Tibial nerve (tissue), 4 donors: ENCODE results near the gene DOK7. TPM values are rescaled to one million over a fixed set of nuclear protein-coding genes. Genes with fewer than 3 reads are reported as not detected.
A peak's percentile ranks its signal among the peaks of the same experiment; 100 is the strongest.
"Not testable (repeated sequence)": the region's sequence is repeated elsewhere in the genome, so short reads cannot be mapped to it uniquely, and the experiment has no call there.

Experiments used
- DNase-seq, 2 donors: peaks; one replicate each; pipeline ENCODE4 v3.0.0-alpha.2; 2019; ENCODE audit warnings: low spot score in 2 of 2
- H3K27ac ChIP-seq, 4 donors: fragments of 200-600 bp; sonication (generic) in 3 of 4; one replicate each; pipeline ENCODE4 v1.5.1; 2017 to 2019; ENCODE audit warnings: mild to moderate bottlenecking in 1 of 4
- H3K27me3 ChIP-seq, 2 donors: fragments of 200-600 bp; sonication (generic) in 1 of 2; one replicate each; pipeline versions ENCODE4 v1.5.1 to v1.6.0; 2017 to 2019
- H3K36me3 ChIP-seq, 3 donors: fragments of 200-600 bp; sonication (generic); one replicate each; pipeline ENCODE4 v1.5.1; 2018 to 2019
- H3K4me1 ChIP-seq, 4 donors: fragments of 200-600 bp; sonication (generic) in 3 of 4; one replicate each; pipeline ENCODE4 v1.5.1; 2017 to 2019
- H3K4me3 ChIP-seq, 4 donors: fragments of 200-600 bp; sonication (generic) in 3 of 4; one replicate each; pipeline ENCODE4 v1.5.1; 2017 to 2019; ENCODE audit warnings: mild to moderate bottlenecking in 1 of 4, moderate library complexity in 1 of 4
- H3K9me3 ChIP-seq, 4 donors: fragments of 200-600 bp; sonication (generic) in 3 of 4; one replicate each; pipeline ENCODE4 v1.5.1; 2017 to 2019
- EP300 ChIP-seq, 2 donors: sonication (generic); formaldehyde crosslinking; IDR thresholded peaks; one replicate each; pipeline ENCODE4 v1.6.1; 2017; ENCODE audit warnings: antibody characterized with exemption in 2 of 2, mild to moderate bottlenecking in 1 of 2
- POLR2A ChIP-seq, 2 donors: fragments of 450-650 bp; IDR thresholded peaks; one replicate each; pipeline ENCODE4 v1.6.1; 2017; ENCODE audit warnings: antibody characterized with exemption in 2 of 2, mild to moderate bottlenecking in 2 of 2, moderate library complexity in 2 of 2
- WGBS, 2 donors: methylation state at CpG; one replicate each; pipeline ENCODE4 v1.1.5; 2018; 5-methylcytosine and 5-hydroxymethylcytosine counted together
- total RNA-seq, 4 donors: library from RNA; depleted of rRNA; stranded (reverse); fragments of >200 nt; gene quantifications; one replicate each; pipeline ENCODE4 v1.1.0, GENCODE V29; 2016
- TF ChIP-seq, protein P1 (sequence below), 5 experiments: fragments of 200-600 bp in 3 of 5; fragments of 450-650 bp in 2 of 5; sonication (generic) in 3 of 5; IDR thresholded peaks; one replicate each; pipeline ENCODE4 v1.5.1; 2016 to 2019; ENCODE audit warnings: antibody characterized with exemption in 5 of 5, mild to moderate bottlenecking in 3 of 5, moderate library complexity in 2 of 5

The DOK7 gene
- total RNA-seq, 4 donors from 2014 or later: 0.66 TPM; not detected in 3

DNA sequence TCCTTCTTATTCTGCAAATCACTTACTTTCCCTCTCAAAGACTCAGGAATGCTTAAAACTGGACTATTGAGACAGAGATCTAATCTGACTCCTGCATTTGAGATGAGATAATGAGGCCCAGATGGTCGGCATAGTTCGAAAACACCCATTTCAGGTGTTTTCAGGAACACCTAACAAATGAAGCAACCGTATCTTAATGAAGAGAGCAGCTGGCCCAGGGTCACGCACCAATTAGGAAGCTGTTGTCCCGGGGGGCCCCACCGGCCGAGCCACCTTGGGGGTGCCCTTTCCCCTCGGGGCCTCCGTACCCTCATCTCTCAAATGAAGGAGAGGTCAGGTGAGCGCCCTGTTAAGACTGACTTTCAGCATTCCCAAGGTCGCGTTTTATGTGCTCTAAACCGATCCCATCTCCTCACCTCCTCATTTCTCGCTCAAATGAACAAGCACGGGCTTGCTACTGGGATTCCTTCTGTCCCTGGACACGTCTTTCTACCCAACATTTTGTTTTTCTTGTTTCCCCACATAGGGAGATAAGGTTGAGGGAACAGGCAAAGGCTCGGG is 68.3 kb downstream of the DOK7 start:
- Histone ChIP-seq H3K36me3 (peaks cover 0 to 29% (median 0%) of the 10 kb centered on the region in 3 donors), H3K4me3 (peak overlapping the region; percentile 86 to 91 (median 88)), H3K27ac (peak overlapping the region in 2 of 4 donors; percentile 81), H3K4me1 (peaks cover 0 to 42% (median 20%) of the 10 kb centered on the region in 4 donors), H3K27me3 (no peaks in the 10 kb centered on the region), H3K9me3 (no peaks in the 10 kb centered on the region)
- TF ChIP-seq, protein P1, sequence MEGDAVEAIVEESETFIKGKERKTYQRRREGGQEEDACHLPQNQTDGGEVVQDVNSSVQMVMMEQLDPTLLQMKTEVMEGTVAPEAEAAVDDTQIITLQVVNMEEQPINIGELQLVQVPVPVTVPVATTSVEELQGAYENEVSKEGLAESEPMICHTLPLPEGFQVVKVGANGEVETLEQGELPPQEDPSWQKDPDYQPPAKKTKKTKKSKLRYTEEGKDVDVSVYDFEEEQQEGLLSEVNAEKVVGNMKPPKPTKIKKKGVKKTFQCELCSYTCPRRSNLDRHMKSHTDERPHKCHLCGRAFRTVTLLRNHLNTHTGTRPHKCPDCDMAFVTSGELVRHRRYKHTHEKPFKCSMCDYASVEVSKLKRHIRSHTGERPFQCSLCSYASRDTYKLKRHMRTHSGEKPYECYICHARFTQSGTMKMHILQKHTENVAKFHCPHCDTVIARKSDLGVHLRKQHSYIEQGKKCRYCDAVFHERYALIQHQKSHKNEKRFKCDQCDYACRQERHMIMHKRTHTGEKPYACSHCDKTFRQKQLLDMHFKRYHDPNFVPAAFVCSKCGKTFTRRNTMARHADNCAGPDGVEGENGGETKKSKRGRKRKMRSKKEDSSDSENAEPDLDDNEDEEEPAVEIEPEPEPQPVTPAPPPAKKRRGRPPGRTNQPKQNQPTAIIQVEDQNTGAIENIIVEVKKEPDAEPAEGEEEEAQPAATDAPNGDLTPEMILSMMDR (IDR thresholded peaks at IDR 0.05): no peak
- TF ChIP-seq EP300 (IDR thresholded peaks at IDR 0.05) (no peak), POLR2A (IDR thresholded peaks at IDR 0.05) (no peak)
- no peak for DNase-seq
- WGBS, 2 donors: 15 to 17% methylated on average over 17 of the region's 17 CpGs

DNA sequence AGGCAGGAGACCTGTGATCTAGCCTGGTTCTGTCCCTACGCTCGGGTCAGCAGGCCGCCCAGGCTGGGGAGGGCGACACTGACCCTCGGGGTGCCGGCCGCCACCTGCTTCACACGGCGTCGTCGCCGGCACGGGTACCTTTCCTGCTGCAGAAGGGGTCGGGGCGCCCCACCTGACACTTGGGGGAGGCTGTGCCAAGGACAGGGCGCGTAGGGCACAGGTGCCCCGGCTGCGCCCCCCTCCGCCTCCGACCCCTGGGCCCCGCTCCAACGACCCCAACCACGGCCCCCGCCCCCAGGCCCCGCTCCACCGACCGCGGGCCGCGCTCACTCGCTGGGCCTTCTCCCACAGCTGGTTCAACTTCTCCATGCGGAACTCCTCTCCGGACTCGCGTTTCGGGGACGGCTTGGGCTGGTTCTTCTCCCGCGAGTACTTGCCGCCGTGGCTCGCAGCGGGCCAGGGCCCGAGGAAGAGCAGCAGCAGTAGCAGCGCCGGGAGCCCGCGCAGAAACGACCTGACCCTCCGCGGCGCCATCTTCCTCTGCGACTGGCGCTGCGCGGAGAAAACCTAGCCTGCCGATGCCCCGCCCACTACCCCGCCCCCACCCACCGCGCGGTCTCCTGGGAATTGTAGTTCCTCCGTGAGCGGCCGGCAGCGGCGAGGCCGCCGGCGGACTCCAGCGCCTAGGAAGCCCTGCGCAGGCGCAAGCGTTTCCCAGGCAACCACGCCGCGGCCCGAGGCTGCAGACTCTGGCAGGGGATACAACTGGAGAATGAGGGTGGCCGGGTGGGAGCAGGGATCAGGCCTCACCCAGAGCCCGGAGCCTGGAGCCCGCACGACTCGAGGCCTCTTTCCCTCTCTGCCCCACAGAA is 69.0 kb downstream of the DOK7 start, which contains the start of gene LRPAP1:
Gene LRPAP1 (minus strand): TSS at position 544 of the 872 bp plus-strand sequence. CDS start 10 bp downstream, at position 534.
- Histone ChIP-seq H3K36me3 (peaks cover 0 to 29% (median 0%) of the 10 kb centered on the region in 3 donors), H3K4me1 (peaks cover 0 to 42% (median 20%) of the 10 kb centered on the region in 4 donors), H3K27ac (peak within 1 kb of the TSS in 3 of 4 donors; percentile 15 to 81 (median 81)), H3K9me3 (no peaks in the 10 kb centered on the region), H3K27me3 (no peaks in the 10 kb centered on the region), H3K4me3 (peak within 1 kb of the TSS; percentile 86 to 91 (median 88))
- peak; percentile 79 to 80 for DNase-seq
- WGBS, 2 donors: 0 to 1% methylated on average over 44 to 48 of the region's 84 CpGs
- TF ChIP-seq, protein P1 (IDR thresholded peaks at IDR 0.05): peak in 1 of 5 experiments; percentile 19
- TF ChIP-seq POLR2A (IDR thresholded peaks at IDR 0.05) (peak; percentile 72 to 89), EP300 (IDR thresholded peaks at IDR 0.05) (peak; percentile 37 to 94)

- Histone ChIP-seq H3K4me1 (peaks cover 0 to 42% (median 20%) of the 10 kb centered on the region in 4 donors), H3K36me3 (peaks cover 0 to 22% (median 0%) of the 10 kb centered on the region in 3 donors), H3K27me3 (no peaks in the 10 kb centered on the region), H3K9me3 (no peaks in the 10 kb centered on the region), H3K4me3 (peak overlapping the region; percentile 86 to 91 (median 88)), H3K27ac (peak overlapping the region in 2 of 4 donors; percentile 44 to 81)
- TF ChIP-seq, protein P1 (IDR thresholded peaks at IDR 0.05): no peak
- TF ChIP-seq EP300 (IDR thresholded peaks at IDR 0.05): no peak
- TF ChIP-seq POLR2A (IDR thresholded peaks at IDR 0.05): no peak
- WGBS, 2 donors: 20 to 29% methylated on average over 9 to 25 of the region's 42 CpGs
- DNase-seq: no peak
Observed at GRCh38 chr4:3532751-3533422, 69.8 kb downstream of the DOK7 start.

GRCh38 chr4:3533423-3533820 is 70.3 kb downstream of the DOK7 start:
- H3K27me3 ChIP-seq: no peaks in the 10 kb centered on the region
- H3K9me3 ChIP-seq: peaks cover 0 to 2% (median 0%) of the 10 kb centered on the region in 4 donors
- H3K27ac ChIP-seq: no peak overlapping the region
- no peak for TF ChIP-seq POLR2A (IDR thresholded peaks at IDR 0.05)
- TF ChIP-seq, protein P1 (IDR thresholded peaks at IDR 0.05): no peak
- TF ChIP-seq EP300 (IDR thresholded peaks at IDR 0.05): no peak
- no peak overlapping the region for H3K4me3 ChIP-seq
- no peak for DNase-seq
- peaks cover 0 to 38% (median 20%) of the 10 kb centered on the region in 4 donors for H3K4me1 ChIP-seq
- peaks cover 0 to 16% (median 0%) of the 10 kb centered on the region in 3 donors for H3K36me3 ChIP-seq
- 92 to 95% methylated on average over 7 of the region's 7 CpGs for WGBS, 2 donors

DNA sequence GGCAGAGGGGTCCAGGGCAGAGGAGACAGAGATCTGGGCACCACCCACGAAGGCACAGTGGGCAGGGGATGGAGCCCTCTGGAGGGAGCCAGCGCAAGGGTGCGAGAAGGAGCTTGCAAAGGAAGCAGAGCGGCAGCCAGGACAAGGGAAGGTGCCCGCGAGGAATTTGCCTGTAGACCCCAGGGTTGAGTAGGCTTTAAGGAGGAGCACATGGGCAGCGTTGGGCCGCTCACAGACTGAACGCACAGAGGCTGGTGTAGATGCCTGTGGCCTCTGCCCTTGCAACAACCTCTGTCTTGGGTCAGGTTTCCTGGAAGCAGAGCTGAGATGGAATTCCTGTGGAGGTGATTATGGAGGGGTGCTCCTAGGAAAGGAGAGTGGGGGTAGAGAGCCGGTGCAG is 72.7 kb downstream of the DOK7 start:
- WGBS, 2 donors: 84 to 90% methylated on average over 10 of the region's 10 CpGs
- DNase-seq, H3K4me3 ChIP-seq: not testable (repeated sequence)

GRCh38 chr4:3538906-3539305 is 75.8 kb downstream of the DOK7 start:
- H3K36me3 ChIP-seq, H3K27ac ChIP-seq, H3K27me3 ChIP-seq, H3K4me1 ChIP-seq, DNase-seq, H3K4me3 ChIP-seq: not testable (repeated sequence)
- H3K9me3 ChIP-seq: peaks cover 0 to 13% (median 0%) of the 10 kb centered on the region in 4 donors
- WGBS, 2 donors: 95% methylated on average over 13 of the region's 23 CpGs; no CpG with 5 or more reads in 1 of the 2 donors

More for the DNA sequence above, 72.7 kb downstream of the DOK7 start:
- H3K4me1 ChIP-seq: peaks cover 0 to 16% (median 9%) of the 10 kb centered on the region in 4 donors
- H3K9me3 ChIP-seq: peaks cover 0 to 13% (median 0%) of the 10 kb centered on the region in 4 donors
- H3K27ac ChIP-seq, H3K27me3 ChIP-seq, H3K36me3 ChIP-seq: not testable (repeated sequence)

- H3K9me3 ChIP-seq: peaks cover 0 to 10% (median 0%) of the 10 kb centered on the region in 4 donors
- not testable (repeated sequence) for H3K4me3 ChIP-seq, H3K27me3 ChIP-seq, H3K4me1 ChIP-seq, H3K36me3 ChIP-seq, H3K27ac ChIP-seq, DNase-seq
- WGBS, 2 donors: 60 to 62% methylated on average over 7 to 8 of the region's 8 CpGs
Observed at GRCh38 chr4:3543415-3543814, 80.3 kb downstream of the DOK7 start.
